Measurements from ENCODE around the gene CNEP1R1.

- TF ChIP-seq CTCF (conservative IDR thresholded peaks at IDR 0.05; ENCODE audit: low read length) (no peak), EZH2phosphoT487 (IDR thresholded peaks at IDR 0.05; ENCODE audit: borderline replicate concordance, low read depth, low read length) (no peak)
Measured at GRCh38 chr16:49977427-49977826, 47.6 kb upstream of the CNEP1R1 start.

All from OCI-LY7 (cell line).